ENCODE measurements around the gene FOXP4.

FOXP4 gene

DNA sequence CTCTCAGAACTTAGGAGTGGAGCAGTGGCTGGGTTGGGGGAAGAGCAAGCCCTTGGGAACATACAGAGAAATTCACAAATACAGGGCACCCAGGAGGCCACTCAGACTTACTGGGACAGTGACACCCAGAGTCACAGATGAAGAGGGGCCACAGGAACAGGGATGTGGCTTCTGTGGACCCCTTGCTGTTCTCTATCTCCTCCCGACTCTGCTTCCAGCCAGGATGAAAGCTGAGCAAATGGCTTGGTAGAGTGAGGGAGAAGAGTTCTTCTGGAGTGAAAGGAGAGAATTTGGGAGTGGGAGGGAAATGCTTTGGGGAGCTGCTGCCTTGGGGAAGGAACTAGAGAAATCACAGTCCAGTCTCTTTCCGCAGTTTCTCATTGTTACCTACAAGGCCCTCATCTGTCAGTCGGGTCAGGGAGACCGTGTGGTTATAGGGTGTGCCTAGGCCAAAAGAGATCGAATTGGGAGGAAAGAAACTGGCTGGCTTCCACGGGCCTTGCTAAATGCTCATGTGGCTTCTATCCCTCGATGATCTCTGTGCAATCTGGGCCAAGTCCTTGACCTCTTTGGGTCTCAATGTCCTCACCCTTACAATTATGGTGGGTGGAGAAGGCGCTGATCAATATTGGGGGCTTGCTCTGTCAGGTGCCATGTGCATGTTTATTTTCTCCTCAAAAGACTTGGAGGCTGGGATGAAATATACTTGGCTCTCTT, 17.0 kb downstream of the FOXP4 start:
- no peak for DNase-seq (ENCODE audit: low spot score)

DNA sequence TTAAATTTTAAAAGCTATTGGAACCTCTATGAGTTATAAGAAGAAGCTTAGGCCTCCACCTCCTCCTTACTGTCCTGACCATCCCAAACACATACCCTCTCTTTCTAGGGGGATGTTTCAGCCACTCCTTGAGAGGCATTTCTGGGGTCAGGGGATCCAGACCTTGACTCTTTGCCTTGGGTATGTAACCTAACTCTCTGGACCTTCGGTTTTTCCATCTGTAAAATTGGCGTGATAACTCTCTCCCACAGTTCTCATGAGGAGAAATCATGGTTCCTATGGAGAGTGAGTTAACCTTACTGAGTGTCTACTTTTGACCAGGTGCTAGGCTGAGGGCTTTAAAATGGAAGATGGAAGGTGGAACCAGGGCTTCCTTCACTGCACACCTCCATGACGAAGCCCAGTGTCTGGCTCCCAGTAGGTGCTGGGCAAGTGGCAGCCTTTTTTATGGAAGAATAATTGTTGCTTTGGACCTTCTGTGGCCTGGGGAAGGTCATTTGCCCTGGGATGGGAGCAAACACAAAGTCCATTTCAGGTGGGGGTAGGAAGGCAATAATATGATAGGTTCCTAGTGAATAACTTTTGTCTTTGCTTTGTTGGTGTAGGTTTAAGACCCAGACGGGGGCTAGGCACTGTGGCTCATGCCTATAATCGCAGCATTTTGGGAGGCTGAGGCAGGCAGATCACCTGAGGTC, 18.4 kb downstream of the FOXP4 start:
- no peak for DNase-seq (ENCODE audit: low spot score)

DNA sequence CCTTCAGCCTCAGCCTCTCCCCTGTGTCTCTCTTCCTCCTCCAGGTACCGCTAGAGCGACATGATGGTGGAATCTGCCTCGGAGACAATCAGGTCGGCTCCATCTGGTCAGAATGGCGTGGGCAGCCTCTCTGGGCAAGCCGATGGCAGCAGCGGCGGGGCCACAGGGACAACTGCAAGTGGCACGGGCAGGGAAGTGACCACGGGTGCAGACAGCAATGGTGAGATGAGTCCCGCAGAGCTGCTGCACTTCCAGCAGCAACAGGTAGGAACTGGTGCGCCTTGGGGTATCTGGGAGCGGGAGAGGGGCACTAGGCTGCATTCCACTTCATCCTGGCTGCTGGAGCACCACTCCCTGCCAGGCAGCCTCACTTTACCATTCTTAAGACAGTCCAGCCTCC, 19.5 kb downstream of the FOXP4 start:
- DNase-seq (ENCODE audit: low spot score): no peak

DNA sequence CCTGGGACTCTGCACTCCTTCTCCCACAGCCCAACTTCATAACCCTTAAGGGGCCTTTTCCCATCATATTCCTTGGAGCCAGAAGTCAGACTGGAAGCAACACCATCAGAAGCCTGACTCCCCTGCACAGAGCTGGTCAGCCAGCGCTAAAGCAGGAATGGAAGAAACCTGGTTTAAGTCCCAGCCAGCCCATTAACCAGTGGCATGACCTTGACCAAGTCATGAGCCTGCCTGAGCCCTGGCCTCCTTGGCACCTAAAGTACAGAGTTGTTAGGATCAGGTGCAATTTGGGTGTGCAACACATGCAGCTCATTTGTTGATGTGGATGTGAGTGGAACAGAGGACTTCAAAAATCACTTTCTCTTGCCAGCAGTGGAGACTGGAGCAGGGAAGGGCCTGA, 20.8 kb downstream of the FOXP4 start:
- no peak for DNase-seq (ENCODE audit: low spot score)

DNA sequence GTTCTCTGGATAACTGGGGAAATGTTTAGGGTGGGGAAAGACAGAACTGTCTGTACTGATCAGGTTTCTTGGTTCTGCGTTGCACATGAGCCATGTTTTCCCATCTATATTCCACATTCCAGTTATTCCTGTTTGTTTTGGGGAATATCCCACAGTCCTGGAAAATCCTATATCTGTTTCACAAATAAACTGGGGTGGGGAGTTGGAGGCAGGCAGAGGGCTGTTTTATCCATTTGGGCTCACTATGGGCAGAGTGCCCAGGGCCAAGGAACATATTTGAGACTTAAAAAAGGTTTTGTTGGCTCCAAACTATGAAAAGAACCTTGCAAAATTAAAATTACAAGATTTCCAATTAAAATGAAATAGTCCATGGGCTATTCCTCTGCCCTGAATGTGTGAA, 21.5 kb downstream of the FOXP4 start:
- no peak for DNase-seq (ENCODE audit: low spot score)

- DNase-seq (ENCODE audit: low spot score): no peak
These were observed 22.0 kb downstream of the FOXP4 start for GRCh38 chr6:41568202-41568584.

DNA sequence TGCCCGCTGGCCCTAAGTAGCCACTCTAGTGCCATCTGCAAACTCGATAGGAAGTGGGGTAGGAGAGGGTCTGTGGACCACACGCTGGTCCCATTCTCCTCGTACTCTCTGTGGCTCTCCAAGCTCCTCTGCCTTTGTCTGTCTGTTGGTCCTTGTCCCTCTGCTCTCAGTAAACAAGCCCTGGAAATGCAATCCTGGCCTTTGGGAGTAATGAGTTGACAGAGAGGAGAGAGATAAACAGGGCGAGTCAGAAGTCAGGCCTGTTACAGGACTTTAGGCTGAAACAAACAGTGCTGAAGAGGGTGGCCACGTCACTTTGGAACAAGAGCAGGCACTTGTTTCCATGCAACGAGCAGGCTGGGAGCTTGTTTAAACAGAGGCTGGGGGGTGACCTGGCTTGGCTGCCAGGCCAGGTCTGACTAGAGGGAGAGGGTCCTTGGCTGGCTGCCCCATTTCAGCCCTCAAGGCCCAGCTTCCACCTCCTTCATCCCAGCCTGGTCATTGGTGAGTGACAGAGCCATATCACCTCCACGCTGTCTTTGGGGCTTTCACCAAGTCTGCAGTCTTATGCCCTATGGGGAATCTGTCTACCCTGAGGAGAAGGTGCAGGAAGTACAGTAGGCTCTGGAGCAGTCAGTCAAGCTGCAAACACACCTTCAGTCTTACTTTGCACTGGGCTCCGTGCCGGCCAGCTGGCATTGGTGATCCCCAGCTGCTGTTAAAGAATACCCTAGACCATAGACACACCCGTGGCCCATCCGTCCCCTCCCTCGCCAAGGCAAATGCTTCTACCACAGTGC, 22.6 kb downstream of the FOXP4 start:
- DNase-seq (ENCODE audit: low spot score): no peak

DNA sequence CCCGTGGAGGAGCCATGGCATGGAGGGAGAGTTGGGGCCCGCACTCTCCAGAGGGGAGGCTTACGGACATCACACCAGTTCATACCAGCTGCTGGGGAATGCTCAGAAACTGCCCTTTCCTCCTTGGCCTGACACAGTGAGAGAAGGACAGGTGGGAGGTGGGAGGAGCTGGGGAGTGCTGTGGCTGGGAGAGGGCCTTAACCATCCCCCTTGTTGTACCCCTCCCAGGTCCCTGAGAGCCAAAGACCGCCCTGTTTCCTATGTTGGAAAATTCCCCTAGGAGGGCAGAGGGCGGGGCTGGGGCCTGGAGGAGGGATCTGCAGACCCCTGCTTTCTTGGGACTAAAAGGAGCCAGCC, 24.1 kb downstream of the FOXP4 start:
- DNase-seq (ENCODE audit: low spot score): peak; percentile 80

DNA sequence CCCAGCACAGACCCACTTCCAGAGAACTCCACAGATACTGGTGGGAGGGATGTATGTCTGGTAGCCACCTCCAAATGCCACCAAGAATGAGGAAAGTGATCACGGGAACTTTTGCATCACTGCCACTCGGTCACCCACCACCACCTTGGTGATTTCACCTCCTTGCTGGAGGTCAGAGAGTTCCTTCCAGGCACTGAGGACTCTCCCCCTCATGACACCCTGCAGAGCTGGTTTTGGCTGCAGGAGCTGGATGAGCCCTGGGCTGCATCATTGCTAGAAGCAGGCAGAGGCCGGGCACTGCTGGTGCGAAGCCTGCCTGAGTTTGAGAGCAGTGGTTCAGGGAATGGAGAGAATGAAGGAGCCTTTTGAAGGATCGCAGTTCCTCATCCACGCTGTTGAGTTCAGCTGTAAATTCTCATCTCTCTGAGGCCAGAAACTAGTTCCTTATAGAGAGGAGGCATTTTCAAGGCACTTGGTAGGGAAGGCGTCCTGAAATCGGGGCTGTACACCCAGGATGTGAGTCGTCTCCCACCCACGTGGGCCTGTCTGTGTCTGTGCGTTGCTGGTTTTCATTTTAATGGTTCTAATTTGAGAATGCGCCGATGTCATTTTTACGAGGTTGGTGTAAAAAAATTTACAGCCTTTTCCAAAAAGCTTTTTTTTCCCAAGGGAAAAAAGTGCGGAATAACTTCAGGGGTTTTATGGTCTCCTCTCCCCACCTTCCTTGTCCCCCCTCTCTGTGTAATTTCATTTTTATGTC, 25.0 kb downstream of the FOXP4 start:
- DNase-seq (ENCODE audit: low spot score): no peak

DNA sequence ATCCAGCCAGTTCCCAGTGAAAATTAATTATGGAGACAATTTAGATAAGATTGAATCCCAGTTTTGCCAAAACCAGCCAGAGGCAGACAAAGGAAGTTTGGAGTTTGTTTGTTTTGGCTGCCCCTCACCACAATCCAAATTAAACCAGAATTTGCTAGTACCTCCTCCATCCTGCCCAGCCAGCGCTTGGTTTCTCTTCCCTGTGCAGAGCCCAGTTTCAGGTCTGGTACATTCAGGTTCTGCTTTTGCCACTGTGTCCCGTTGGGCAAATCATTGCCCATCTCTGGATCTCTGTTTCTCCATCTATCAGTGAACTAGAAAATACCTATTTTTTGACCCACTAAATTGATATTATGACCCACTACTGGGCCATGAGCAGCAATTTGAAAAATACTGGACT, 26.4 kb downstream of the FOXP4 start:
- DNase-seq (ENCODE audit: low spot score): no peak

GRCh38 chr6:41573276-41573675, 27.1 kb downstream of the FOXP4 start:
- no peak for DNase-seq (ENCODE audit: low spot score)

GRCh38 chr6:41573985-41574384, 27.8 kb downstream of the FOXP4 start:
- no peak for DNase-seq (ENCODE audit: low spot score)

- no peak for DNase-seq (ENCODE audit: low spot score)
These were observed 29.4 kb downstream of the FOXP4 start for GRCh38 chr6:41575598-41575997.

GRCh38 chr6:41576667-41577066, 30.5 kb downstream of the FOXP4 start:
- no peak for DNase-seq (ENCODE audit: low spot score)

DNA sequence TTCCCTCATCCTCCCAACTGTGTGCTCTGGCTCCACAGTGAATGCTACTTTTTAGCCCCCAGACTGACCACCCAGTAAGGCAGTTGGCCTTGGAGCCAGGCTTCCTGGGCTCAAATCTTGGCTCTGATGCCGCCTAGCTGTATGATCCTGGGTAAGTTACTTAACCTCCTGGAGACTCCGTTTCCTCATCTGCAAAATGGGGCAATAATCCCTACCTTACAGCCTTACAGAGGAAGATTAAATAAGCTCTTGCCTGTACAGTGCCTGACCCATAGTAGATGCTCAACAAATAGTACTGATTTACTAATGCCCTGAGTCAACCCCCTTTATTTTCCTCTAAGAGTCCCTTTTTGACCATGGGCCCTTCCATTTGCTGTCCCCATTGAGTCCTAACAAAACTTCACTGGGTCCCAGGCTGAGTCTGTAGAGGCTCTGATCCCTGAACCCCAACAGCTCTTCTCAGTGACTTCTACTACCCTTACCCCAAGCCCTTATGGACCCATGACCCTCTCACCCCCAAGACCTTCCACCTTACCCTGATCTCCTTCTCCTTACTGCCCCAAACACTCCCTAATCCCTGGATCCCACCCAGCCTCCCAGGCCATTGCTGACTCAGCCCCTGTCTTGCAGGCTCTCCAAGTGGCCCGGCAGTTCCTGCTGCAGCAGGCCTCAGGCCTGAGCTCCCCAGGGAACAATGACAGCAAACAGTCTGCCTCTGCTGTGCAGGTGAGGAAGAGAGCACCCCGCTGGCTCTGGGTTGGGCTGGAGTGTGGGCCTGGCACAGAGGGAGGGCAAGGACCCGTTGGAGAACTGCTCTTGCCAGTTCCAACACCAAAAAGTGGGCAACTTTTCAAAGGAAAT, 31.4 kb downstream of the FOXP4 start:
- DNase-seq (ENCODE audit: low spot score): peak; percentile 72

- peak; percentile 85 for DNase-seq (ENCODE audit: low spot score)
These were observed 32.3 kb downstream of the FOXP4 start for GRCh38 chr6:41578217-41579087.

- DNase-seq (ENCODE audit: low spot score): peak; percentile 54
These were observed 33.0 kb downstream of the FOXP4 start for GRCh38 chr6:41579088-41579610.

- DNase-seq (ENCODE audit: low spot score): no peak
These were observed 34.5 kb downstream of the FOXP4 start for GRCh38 chr6:41580690-41581089.

- no peak for DNase-seq (ENCODE audit: low spot score)
These were observed 35.3 kb downstream of the FOXP4 start for GRCh38 chr6:41581381-41581991.

DNA sequence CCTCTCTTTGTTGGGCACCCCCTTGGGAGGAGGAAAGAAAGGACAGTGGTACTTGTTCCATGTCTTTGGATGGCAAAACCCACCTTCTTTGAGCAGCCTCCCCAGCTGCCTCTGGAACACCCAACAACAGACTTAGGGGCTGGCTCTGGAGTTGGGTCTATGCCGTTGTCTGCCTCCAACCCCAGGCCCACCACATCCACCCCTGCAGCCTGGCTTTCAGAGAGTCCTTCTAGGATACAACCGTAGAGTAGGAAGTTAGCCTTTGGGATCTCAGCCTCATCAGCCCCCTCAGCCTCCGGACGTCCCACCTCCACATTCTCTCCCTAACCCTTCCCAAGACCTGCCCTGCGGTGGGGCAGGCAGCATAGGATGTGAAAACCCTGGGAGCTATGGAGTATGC, 36.4 kb downstream of the FOXP4 start:
- DNase-seq (ENCODE audit: low spot score): no peak

Data from iPS-NIHi11 (cell line).